ENCODE results near the gene OPALIN. TPM values are rescaled to one million over a fixed set of nuclear protein-coding genes. Genes with fewer than 3 reads are reported as not detected.

OPALIN gene
- polyA plus RNA-seq, 1 of the 3 experiments (the other 2 are of a cell fraction) = not detected

DNA sequence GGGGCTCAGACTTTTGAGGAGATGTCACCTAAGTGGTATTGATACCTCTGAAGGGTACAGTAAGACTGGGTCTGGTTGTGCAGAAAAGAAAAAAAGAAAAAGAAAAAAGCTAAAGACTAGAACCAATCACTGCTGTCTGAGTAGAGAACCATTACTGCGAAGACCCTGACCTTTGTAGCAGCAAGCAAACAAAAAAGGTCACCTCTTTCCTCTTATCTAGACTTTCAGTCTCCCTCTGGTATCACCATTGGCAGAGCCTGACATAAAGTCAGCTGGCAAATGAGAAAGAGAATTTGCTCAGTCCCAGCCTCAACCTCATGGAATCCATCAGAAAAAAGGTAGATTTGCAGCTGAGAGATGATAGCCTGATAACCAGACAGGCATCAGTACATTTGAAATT, 57.2 kb downstream of the OPALIN start:
- H4K20me1 ChIP-seq (ENCODE audit: insufficient read depth) = no peaks in the 10 kb centered on the region
- no peaks in the 10 kb centered on the region for H3K9me3 ChIP-seq
- DNase-seq = no peak
- H2AFZ ChIP-seq (ENCODE audit: low read depth) = no peak overlapping the region
- H3K9ac ChIP-seq = no peak overlapping the region
- H3K27me3 ChIP-seq (ENCODE audit: insufficient read depth) = 0 out of 2 replicates have a peak, but pooled peaks cover 6% of the 10 kb centered on the region
- no peaks in the 10 kb centered on the region for H3F3A ChIP-seq (replicated peaks; ENCODE audit: insufficient read depth)
- no peak overlapping the region for H3K4me3 ChIP-seq (ENCODE audit: low read depth in 2 of 2, low read length in 1 of 2)
- no peaks in the 10 kb centered on the region for H3K36me3 ChIP-seq (replicated peaks in 1 of 2; ENCODE audit: control insufficient read depth in 1 of 2, insufficient read depth in 2 of 2, low read length in 1 of 2)
- POLR2A ChIA-PET = no interaction called here
- no peak overlapping the region for H3K4me2 ChIP-seq
- no peaks in the 10 kb centered on the region for H3K4me1 ChIP-seq (ENCODE audit: control insufficient read depth in 1 of 2, insufficient read depth in 2 of 2, low read depth in 1 of 2, low read length in 1 of 2)
- H3K79me2 ChIP-seq (ENCODE audit: insufficient read depth) = no peaks in the 10 kb centered on the region
- TF ChIP-seq, protein P1, sequence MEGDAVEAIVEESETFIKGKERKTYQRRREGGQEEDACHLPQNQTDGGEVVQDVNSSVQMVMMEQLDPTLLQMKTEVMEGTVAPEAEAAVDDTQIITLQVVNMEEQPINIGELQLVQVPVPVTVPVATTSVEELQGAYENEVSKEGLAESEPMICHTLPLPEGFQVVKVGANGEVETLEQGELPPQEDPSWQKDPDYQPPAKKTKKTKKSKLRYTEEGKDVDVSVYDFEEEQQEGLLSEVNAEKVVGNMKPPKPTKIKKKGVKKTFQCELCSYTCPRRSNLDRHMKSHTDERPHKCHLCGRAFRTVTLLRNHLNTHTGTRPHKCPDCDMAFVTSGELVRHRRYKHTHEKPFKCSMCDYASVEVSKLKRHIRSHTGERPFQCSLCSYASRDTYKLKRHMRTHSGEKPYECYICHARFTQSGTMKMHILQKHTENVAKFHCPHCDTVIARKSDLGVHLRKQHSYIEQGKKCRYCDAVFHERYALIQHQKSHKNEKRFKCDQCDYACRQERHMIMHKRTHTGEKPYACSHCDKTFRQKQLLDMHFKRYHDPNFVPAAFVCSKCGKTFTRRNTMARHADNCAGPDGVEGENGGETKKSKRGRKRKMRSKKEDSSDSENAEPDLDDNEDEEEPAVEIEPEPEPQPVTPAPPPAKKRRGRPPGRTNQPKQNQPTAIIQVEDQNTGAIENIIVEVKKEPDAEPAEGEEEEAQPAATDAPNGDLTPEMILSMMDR (IDR thresholded peaks at IDR 0.05) = no peak
- TF ChIP-seq EZH2phosphoT487 (IDR thresholded peaks at IDR 0.05; ENCODE audit: borderline replicate concordance, low read depth) = no peak
- no peak for TF ChIP-seq MEF2A (IDR thresholded peaks at IDR 0.05; ENCODE audit: borderline replicate concordance, low read depth)
- no peak for TF ChIP-seq YY1 (IDR thresholded peaks at IDR 0.05; ENCODE audit: low read depth)
- TF ChIP-seq SIN3A (IDR thresholded peaks at IDR 0.05; ENCODE audit: borderline replicate concordance, low read depth, low read length) = no peak
- TF ChIP-seq, protein P2, sequence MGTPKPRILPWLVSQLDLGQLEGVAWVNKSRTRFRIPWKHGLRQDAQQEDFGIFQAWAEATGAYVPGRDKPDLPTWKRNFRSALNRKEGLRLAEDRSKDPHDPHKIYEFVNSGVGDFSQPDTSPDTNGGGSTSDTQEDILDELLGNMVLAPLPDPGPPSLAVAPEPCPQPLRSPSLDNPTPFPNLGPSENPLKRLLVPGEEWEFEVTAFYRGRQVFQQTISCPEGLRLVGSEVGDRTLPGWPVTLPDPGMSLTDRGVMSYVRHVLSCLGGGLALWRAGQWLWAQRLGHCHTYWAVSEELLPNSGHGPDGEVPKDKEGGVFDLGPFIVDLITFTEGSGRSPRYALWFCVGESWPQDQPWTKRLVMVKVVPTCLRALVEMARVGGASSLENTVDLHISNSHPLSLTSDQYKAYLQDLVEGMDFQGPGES (IDR thresholded peaks at IDR 0.05; ENCODE audit: low read depth, low read length) = no peak
- TF ChIP-seq RFX5 (IDR thresholded peaks at IDR 0.05; ENCODE audit: low read length) = no peak
- no peak for TF ChIP-seq RXRA (IDR thresholded peaks at IDR 0.05; ENCODE audit: borderline replicate concordance, low read depth)
- TF ChIP-seq, protein P3, sequence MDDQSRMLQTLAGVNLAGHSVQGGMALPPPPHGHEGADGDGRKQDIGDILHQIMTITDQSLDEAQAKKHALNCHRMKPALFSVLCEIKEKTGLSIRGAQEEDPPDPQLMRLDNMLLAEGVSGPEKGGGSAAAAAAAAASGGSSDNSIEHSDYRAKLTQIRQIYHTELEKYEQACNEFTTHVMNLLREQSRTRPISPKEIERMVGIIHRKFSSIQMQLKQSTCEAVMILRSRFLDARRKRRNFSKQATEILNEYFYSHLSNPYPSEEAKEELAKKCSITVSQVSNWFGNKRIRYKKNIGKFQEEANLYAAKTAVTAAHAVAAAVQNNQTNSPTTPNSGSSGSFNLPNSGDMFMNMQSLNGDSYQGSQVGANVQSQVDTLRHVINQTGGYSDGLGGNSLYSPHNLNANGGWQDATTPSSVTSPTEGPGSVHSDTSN (IDR thresholded peaks at IDR 0.05) = no peak
- TF ChIP-seq, protein P4, sequence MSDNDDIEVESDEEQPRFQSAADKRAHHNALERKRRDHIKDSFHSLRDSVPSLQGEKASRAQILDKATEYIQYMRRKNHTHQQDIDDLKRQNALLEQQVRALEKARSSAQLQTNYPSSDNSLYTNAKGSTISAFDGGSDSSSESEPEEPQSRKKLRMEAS (IDR thresholded peaks at IDR 0.05; ENCODE audit: low read depth) = no peak
- TF ChIP-seq SMC3 (IDR thresholded peaks at IDR 0.05; ENCODE audit: low read depth, low read length) = no peak
- TF ChIP-seq FOXM1 (IDR thresholded peaks at IDR 0.05; ENCODE audit: low read depth) = no peak
- no peak for TF ChIP-seq EP300 (IDR thresholded peaks at IDR 0.05; ENCODE audit: borderline replicate concordance in 1 of 2, low read depth in 1 of 2, low read length in 1 of 2)
- TF ChIP-seq, protein P5, sequence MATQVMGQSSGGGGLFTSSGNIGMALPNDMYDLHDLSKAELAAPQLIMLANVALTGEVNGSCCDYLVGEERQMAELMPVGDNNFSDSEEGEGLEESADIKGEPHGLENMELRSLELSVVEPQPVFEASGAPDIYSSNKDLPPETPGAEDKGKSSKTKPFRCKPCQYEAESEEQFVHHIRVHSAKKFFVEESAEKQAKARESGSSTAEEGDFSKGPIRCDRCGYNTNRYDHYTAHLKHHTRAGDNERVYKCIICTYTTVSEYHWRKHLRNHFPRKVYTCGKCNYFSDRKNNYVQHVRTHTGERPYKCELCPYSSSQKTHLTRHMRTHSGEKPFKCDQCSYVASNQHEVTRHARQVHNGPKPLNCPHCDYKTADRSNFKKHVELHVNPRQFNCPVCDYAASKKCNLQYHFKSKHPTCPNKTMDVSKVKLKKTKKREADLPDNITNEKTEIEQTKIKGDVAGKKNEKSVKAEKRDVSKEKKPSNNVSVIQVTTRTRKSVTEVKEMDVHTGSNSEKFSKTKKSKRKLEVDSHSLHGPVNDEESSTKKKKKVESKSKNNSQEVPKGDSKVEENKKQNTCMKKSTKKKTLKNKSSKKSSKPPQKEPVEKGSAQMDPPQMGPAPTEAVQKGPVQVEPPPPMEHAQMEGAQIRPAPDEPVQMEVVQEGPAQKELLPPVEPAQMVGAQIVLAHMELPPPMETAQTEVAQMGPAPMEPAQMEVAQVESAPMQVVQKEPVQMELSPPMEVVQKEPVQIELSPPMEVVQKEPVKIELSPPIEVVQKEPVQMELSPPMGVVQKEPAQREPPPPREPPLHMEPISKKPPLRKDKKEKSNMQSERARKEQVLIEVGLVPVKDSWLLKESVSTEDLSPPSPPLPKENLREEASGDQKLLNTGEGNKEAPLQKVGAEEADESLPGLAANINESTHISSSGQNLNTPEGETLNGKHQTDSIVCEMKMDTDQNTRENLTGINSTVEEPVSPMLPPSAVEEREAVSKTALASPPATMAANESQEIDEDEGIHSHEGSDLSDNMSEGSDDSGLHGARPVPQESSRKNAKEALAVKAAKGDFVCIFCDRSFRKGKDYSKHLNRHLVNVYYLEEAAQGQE (IDR thresholded peaks at IDR 0.05; ENCODE audit: low read depth, low read length) = no peak
- no peak for TF ChIP-seq TCF12 (IDR thresholded peaks at IDR 0.05)
- no peak for TF ChIP-seq JUND (IDR thresholded peaks at IDR 0.05)
- TF ChIP-seq, protein P6, sequence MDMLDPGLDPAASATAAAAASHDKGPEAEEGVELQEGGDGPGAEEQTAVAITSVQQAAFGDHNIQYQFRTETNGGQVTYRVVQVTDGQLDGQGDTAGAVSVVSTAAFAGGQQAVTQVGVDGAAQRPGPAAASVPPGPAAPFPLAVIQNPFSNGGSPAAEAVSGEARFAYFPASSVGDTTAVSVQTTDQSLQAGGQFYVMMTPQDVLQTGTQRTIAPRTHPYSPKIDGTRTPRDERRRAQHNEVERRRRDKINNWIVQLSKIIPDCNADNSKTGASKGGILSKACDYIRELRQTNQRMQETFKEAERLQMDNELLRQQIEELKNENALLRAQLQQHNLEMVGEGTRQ (IDR thresholded peaks at IDR 0.05; ENCODE audit: borderline replicate concordance, low read depth, low read length) = no peak
- H3K9me2 ChIP-seq = no peaks in the 10 kb centered on the region
- WGBS (ENCODE audit: low lambda C conversion rate) = 27% methylated on average over 1 of the region's 1 CpG
- CTCF ChIA-PET = interaction anchor here (1.5 to 3.0 kb wide), 8 partner anchors 8 to 285 kb away, joined by 4 to 10 read pairs (median 8); no protein-coding TSS in a partner anchor
- H3K27ac ChIP-seq (ENCODE audit: low read depth in 2 of 2, low read length in 1 of 2) = no peak overlapping the region
